HG02884 (cell line): Measurements from ENCODE around the gene PKNOX2.

ENCODE experiments used
- ATAC-seq: cut with Tn5 transposase; IDR thresholded peaks from one replicate; pipeline ENCODE4 v1.9.1; 2021; ENCODE audit warnings: mild to moderate bottlenecking, moderate library complexity; ENCODE audit not compliant: unreplicated experiment

Gene PKNOX2

GRCh38 chr11:125171974-125172373 lies 7.4 kb downstream of the PKNOX2 start:
- ATAC-seq: no peak

DNA sequence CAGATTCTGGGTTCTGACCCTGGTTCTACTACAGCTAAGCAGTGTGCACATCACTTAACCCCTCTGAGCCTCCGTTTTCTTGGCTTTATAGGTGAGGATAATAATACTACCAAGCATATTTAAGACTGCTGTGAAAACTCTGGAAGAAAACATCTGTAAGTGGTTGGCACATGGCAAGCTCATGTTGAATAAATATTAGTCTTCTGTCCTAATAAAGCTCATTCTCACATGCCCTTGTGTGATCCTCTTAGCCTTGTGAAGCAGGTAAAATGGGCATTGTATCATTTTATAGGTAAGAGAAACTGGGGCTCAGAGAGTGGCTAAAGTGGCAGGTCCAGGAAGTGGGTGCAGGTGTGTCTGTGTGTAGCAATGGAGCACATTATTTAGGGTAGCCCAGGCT lies 8.5 kb downstream of the PKNOX2 start:
- ATAC-seq: no peak

GRCh38 chr11:125173556-125173955 lies 9.0 kb downstream of the PKNOX2 start:
- no peak for ATAC-seq

DNA sequence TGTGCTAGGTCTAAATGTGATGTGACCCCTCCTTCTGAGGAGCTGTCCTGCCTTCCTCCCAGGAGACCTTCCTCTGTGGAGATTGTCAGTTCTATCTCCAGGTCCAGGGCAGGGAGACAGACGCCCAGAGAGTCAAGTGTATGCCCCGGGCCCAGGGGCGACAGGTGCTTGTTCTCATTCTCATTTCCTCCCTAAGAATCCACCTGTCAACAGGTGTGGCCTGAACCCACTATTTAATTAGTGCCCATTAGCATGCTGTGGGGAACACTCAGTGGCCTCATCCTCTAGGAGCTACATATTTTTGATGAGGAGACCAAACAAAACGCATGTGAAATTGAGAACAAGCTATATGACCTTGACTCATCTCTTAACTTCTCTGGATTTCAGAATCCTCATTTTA lies 9.5 kb downstream of the PKNOX2 start:
- ATAC-seq: no peak

DNA sequence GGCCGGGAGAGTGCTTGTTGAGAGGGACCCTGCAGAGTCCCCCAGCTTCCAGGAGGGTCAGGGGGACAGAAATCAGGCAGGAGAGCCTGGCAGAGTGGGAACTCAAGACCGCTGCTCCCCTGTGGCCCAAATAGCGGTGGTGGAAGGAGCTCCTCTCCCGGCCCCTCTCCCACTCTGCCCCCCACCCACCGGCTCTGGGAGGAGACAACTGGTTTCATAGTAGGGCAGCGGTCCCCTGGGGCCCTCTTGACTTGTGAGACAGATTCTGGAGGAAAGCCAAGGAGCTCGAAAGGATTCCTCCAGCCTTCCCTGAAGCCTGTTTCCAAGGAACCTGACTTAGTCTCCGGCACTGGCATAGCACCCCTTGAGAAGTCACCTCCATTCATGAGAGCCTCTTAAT lies 10.1 kb downstream of the PKNOX2 start:
- no peak for ATAC-seq

- ATAC-seq: no peak
Observed at GRCh38 chr11:125175166-125175565, 10.6 kb downstream of the PKNOX2 start.

- no peak for ATAC-seq
Observed at GRCh38 chr11:125175896-125176575, 11.5 kb downstream of the PKNOX2 start.

DNA sequence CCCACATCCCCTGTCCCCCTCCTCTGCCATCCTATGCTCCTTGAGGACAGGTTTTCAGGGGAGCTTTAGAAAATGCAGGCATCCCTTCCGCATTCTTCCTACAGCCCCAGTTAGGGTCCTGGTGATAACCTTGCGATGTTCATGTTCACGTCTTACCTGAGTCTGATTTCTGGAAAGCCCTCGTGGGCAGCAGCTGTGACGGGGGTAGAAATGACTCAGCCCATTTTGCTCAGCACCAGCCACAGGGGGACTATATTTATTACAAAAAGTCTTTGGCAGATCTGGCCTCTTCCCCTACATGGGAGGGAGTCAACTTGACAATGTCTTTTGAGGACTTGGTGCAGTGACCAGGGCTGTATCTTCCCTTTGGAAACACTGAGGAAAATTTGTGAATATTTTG lies 12.3 kb downstream of the PKNOX2 start:
- ATAC-seq: peak; percentile 74

- no peak for ATAC-seq
Observed at GRCh38 chr11:125177543-125177942, 13.0 kb downstream of the PKNOX2 start.

- no peak for ATAC-seq
Observed at GRCh38 chr11:125179346-125179745, 14.8 kb downstream of the PKNOX2 start.

DNA sequence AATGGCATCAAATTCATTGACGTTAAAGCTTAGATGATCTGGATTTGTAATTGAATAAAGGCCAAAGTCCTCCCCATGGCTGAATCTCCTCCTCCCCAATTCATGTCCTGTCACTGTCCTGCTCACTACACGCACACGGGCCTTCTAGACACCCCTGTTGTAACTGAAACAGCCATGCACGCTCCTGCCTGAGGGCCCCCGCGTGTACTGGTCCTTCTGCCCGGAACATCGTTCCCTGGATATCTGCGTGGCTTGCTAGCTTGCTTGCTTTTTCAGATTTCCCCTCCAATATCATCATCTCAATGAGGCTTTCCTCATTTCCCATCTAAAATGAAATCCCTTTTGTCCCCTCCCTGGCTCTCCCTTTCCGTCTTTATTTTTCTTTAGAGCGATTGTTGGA lies 15.3 kb downstream of the PKNOX2 start:
- no peak for ATAC-seq

DNA sequence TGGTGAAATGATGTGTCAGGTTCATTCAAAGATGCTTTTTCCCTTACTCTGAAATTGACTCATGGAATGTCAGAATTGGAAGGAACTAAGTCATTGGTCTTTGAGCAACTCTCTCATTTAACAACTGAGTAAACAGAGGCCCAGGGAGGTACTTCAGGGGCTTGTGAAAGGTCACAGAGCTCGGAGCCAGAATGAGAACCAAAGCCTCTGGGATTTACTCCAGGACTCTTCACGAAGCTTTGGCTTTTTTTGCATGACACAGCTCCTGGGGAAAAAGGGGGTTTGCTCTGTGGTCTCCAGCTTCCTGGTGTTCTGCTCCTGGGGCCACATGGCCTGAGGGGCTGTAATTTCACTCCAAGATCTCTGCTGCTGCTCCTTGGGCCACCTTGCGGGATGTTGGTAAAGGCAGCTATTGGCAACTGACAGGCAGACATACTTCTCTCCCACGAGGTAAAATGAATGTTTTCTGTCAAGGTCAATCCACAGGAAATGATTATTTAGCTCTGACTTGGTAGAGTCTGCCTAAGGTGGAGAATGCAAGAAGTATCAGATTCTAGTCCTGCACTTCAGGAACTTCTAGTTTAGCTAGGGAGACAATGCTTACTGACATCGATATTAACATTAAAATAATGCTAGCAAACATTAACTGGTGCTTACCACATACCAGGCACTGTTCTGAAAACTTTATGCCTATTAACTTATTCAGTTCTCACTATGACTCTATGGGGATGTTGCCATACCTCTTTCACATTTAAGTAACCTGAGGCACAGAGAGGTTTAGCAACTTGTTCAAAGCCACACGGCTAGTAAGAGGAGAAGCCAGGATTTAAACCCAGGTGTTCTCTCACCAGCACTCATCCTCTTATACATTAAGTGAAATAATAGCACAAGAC lies 16.1 kb downstream of the PKNOX2 start:
- no peak for ATAC-seq

- ATAC-seq: no peak
Observed at GRCh38 chr11:125182573-125182972, 18.0 kb downstream of the PKNOX2 start.

GRCh38 chr11:125183641-125184040 lies 19.1 kb downstream of the PKNOX2 start:
- no peak for ATAC-seq

- ATAC-seq: no peak
Observed at GRCh38 chr11:125188021-125188420, 23.5 kb downstream of the PKNOX2 start.

- no peak for ATAC-seq
Observed at GRCh38 chr11:125190566-125190965, 26.0 kb downstream of the PKNOX2 start.

DNA sequence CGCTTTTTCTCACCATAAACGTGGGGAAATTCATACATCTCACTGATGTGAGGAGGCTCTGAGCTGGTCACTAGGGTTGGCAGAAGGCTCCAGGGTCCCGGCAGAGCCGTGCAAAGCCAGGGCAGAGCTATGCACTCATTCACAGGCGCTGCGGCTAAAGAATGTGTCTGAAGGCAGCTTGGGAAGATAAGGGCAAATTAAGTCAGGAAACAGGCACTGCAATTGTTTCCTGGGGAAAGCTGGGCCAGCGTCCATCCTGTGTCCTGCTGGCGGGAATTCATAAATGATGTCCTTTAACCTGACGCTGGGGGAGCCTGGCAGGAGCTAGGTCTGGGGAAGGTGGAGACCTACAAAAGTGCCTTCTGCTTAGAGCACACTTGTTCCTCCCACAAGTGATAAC lies 27.6 kb downstream of the PKNOX2 start:
- no peak for ATAC-seq

GRCh38 chr11:125192717-125193415 lies 28.3 kb downstream of the PKNOX2 start:
- ATAC-seq: no peak

GRCh38 chr11:125193416-125193726 lies 28.8 kb downstream of the PKNOX2 start:
- no peak for ATAC-seq

- no peak for ATAC-seq
Observed at GRCh38 chr11:125193841-125194240, 29.3 kb downstream of the PKNOX2 start.

GRCh38 chr11:125199915-125200314 lies 35.4 kb downstream of the PKNOX2 start:
- ATAC-seq: no peak

DNA sequence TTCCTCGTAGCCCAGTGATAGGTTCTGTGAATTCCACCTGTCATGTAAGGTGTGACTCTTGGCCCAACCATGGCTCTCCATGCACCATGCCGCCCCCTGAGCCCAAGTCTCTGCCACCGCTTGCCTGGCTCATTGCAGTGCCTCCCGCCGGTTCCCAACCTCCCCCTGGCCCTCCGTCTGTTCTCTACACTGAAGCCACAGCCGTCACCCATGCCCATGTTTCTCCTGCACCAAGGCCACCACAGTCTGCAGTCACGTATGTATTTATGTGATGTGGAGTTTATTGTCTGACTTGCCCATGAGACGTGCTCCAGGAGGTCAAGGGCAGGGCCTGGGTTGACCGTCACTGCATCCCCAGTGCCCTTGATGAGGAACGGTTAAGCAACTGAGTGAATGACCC lies 35.9 kb downstream of the PKNOX2 start:
- ATAC-seq: no peak
